Stimulated activated effector memory CD8-positive, alpha-beta T cell treated with anti-CD3 and anti-CD28 coated beads, Interleukin-12 subunit alpha, Interleukin-12 subunit beta, amount 100 ng/mL, for 72 hours (primary cell): ENCODE data around the gene CYB5RL.
"Not testable (repeated sequence)": the region's sequence is repeated elsewhere in the genome, so short reads cannot be mapped to it uniquely, and the experiment has no call there.

ENCODE experiments used
- ATAC-seq: fragments of 150-1000 bp; cut with Tn5 transposase; 2 replicates; pipeline ENCODE4 v1.10.0; 2021
- DNase-seq, 2 donors: peaks; one replicate each; pipeline ENCODE4 v3.0.0; 2021 to 2022; ENCODE audit warnings: low spot score in 2 of 2
- H3K27ac Mint-ChIP-seq: one replicate; pipeline ENCODE4 v1.8.0; 2022; ENCODE audit warnings: mild to moderate bottlenecking, mixed read lengths
- H3K36me3 Mint-ChIP-seq: one replicate; pipeline ENCODE4 v1.8.0; 2022; ENCODE audit warnings: mild to moderate bottlenecking, mixed read lengths
- H3K4me1 Mint-ChIP-seq: one replicate; pipeline ENCODE4 v1.8.0; 2022; ENCODE audit warnings: mixed read lengths
- H3K4me3 Mint-ChIP-seq: one replicate; pipeline ENCODE4 v1.8.0; 2022; ENCODE audit warnings: mild to moderate bottlenecking, mixed read lengths
- H3K9me3 Mint-ChIP-seq: one replicate; pipeline ENCODE4 v1.8.0; 2022; ENCODE audit warnings: mixed read lengths

CYB5RL gene

DNA sequence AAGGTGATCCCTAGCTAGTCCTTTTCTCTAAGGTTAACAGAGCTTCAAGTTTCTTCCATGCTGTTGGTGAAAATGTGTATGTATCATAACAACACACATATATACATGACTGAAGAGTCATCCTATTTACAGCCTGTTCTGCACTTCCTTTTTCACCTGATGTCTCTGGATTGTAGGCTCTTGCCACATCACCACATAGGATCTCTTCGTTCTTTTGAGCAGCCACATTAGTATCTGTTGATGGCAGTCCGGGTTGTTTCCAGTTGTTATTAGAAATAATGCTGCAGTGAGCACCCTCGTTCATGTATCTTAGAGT lies 19.8 kb upstream of the CYB5RL start:
- Mint-ChIP-seq H3K27ac (peak overlapping the region; percentile 83), H3K4me3 (no peak overlapping the region), H3K36me3 (peaks cover 74% of the 10 kb centered on the region), H3K4me1 (peaks cover 15% of the 10 kb centered on the region), H3K9me3 (no peaks in the 10 kb centered on the region)
- ATAC-seq (no peak), DNase-seq (no peak)

GRCh38 chr1:54218883-54219687 lies 19.3 kb upstream of the CYB5RL start:
- H3K4me1 Mint-ChIP-seq: peaks cover 15% of the 10 kb centered on the region
- H3K36me3 Mint-ChIP-seq: peaks cover 79% of the 10 kb centered on the region
- no peak overlapping the region for H3K4me3 Mint-ChIP-seq
- ATAC-seq: no peak
- H3K27ac Mint-ChIP-seq: peak overlapping the region; percentile 83
- no peak for DNase-seq
- H3K9me3 Mint-ChIP-seq: no peaks in the 10 kb centered on the region

- peaks cover 95% of the 10 kb centered on the region for H3K36me3 Mint-ChIP-seq
- DNase-seq: no peak
- no peaks in the 10 kb centered on the region for H3K9me3 Mint-ChIP-seq
- peaks cover 6% of the 10 kb centered on the region for H3K4me1 Mint-ChIP-seq
- peak overlapping the region; percentile 5 for H3K27ac Mint-ChIP-seq
- no peak for ATAC-seq
- H3K4me3 Mint-ChIP-seq: no peak overlapping the region
Observed at GRCh38 chr1:54215523-54215922, 15.7 kb upstream of the CYB5RL start.

- no peaks in the 10 kb centered on the region for H3K9me3 Mint-ChIP-seq
- H3K36me3 Mint-ChIP-seq: peaks cover 98% of the 10 kb centered on the region
- no peak overlapping the region for H3K4me3 Mint-ChIP-seq
- no peak for DNase-seq
- no peak for ATAC-seq
- H3K4me1 Mint-ChIP-seq: peaks cover 13% of the 10 kb centered on the region
- peak overlapping the region; percentile 20 for H3K27ac Mint-ChIP-seq
Observed at GRCh38 chr1:54212872-54213271, 13.0 kb upstream of the CYB5RL start.

DNA sequence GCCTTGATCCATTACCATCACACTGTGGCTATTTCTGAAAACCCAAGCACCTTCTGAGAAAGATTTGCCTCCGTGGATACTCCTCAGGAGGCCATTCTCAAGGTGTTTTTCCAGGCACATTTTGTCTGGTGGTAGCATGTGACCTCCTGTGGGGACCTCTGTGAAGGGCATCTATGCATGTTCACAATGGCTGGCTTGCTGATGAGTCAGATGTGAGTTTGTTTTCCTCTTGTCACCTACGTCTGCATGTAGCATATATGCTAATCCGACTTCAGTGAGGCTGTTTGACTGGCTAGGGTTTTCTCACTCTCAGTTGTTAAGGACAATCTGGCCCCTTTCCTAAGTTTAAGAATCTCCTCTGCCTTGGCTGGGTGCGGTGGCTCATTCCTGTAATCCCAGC lies 8.1 kb upstream of the CYB5RL start:
- H3K36me3 Mint-ChIP-seq: peaks cover 100% of the 10 kb centered on the region
- peaks cover 19% of the 10 kb centered on the region for H3K4me1 Mint-ChIP-seq
- H3K27ac Mint-ChIP-seq: peak overlapping the region; percentile 61
- ATAC-seq, H3K9me3 Mint-ChIP-seq, H3K4me3 Mint-ChIP-seq, DNase-seq: not testable (repeated sequence)

DNA sequence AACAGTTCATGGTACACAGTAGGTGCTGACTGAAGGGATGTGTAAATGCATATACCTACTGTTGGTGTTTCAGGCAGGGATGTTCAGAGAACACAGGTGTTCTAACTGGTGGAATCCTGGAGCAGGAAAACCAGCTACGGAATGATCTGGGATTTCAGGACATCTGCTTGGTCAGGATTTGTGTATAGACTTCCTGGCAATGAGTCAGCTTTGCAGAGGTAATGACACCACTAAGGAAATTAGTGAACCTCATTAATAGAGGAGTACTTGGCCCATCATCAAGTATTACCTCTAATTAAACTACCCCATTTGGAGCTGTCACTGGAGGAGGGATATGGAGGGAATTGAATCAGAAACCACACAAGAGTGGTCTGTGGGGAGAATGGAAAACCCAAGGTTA lies 7.5 kb upstream of the CYB5RL start:
- Mint-ChIP-seq H3K9me3 (no peaks in the 10 kb centered on the region), H3K27ac (peak overlapping the region; percentile 61), H3K36me3 (peaks cover 100% of the 10 kb centered on the region), H3K4me3 (no peak overlapping the region), H3K4me1 (peaks cover 23% of the 10 kb centered on the region)
- DNase-seq (no peak), ATAC-seq (no peak)

GRCh38 chr1:54204199-54204598 lies 4.4 kb upstream of the CYB5RL start:
- Mint-ChIP-seq H3K36me3 (peaks cover 77% of the 10 kb centered on the region), H3K4me1 (peaks cover 40% of the 10 kb centered on the region), H3K27ac (no peak overlapping the region), H3K4me3 (no peak overlapping the region), H3K9me3 (no peaks in the 10 kb centered on the region)
- DNase-seq (no peak), ATAC-seq (no peak)

- Mint-ChIP-seq H3K27ac (peak overlapping the region; percentile 92), H3K4me1 (peaks cover 30% of the 10 kb centered on the region), H3K4me3 (peak overlapping the region; percentile 92), H3K36me3 (peaks cover 41% of the 10 kb centered on the region), H3K9me3 (no peaks in the 10 kb centered on the region)
- DNase-seq (no peak), ATAC-seq (peak; percentile 20)
Observed at GRCh38 chr1:54200519-54200997, 728 bp upstream of the CYB5RL start.

DNA sequence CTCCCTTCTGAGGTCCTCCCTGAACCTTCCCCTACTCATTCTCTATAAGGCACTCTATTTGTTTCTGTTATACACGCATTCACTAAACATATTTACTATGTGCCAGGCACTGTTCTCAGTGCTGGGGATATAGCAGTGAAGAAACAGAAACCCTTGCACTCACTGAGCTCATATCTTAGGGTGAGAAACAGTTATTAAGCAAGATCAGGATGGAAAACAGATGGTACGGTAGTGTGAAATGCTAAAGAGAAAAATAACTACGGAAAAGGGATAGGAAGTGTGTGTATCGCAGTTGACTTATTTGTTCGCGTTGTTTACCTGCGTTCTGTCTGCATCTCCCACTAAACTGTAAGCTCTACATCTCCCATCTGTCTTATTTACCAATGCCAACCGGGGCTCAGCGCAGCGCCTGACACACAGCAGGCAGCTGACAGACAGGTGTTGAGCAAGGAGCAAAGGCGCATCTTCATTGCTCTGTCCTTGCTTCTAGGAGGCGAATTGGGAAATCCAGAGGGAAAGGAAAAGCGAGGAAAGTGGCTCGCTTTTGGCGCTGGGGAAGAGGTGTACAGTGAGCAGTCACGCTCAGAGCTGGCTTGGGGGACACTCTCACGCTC lies 572 bp downstream of the CYB5RL start:
- DNase-seq (no peak), ATAC-seq (peak; percentile 1)
- H3K4me3 Mint-ChIP-seq: peak overlapping the region; percentile 92

DNA sequence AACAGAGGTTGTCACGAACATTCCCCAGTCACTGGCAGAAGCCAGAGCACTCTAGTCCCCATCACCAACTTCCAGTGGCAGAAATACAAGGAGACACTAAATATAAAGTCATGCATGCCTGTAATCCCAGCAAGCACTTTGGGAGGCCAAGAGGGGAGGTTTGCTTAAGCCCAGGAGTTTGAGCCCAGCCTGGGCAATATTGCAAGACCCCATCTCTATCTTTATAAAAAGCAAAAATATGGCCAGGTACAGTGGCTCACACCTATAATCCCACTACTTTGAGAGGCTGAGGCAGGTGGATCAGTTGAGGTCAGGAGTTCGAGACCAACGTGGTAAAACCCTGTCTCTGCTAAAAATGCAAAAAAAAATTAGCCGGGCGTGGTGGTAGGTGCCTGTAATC lies 6.4 kb downstream of the CYB5RL start:
- Mint-ChIP-seq H3K4me3 (no peak overlapping the region), H3K36me3 (peaks cover 29% of the 10 kb centered on the region), H3K4me1 (no peaks in the 10 kb centered on the region), H3K27ac (no peak overlapping the region), H3K9me3 (no peaks in the 10 kb centered on the region)
- DNase-seq (no peak), ATAC-seq (no peak)

More for the DNA sequence above, 572 bp downstream of the CYB5RL start:
- Mint-ChIP-seq H3K9me3 (no peaks in the 10 kb centered on the region), H3K4me1 (peaks cover 30% of the 10 kb centered on the region), H3K27ac (peak overlapping the region; percentile 92), H3K36me3 (peaks cover 37% of the 10 kb centered on the region)

- peaks cover 29% of the 10 kb centered on the region for H3K36me3 Mint-ChIP-seq
- H3K9me3 Mint-ChIP-seq: no peaks in the 10 kb centered on the region
- no peak overlapping the region for H3K4me3 Mint-ChIP-seq
- no peaks in the 10 kb centered on the region for H3K4me1 Mint-ChIP-seq
- ATAC-seq (no peak), DNase-seq (no peak)
- H3K27ac Mint-ChIP-seq: no peak overlapping the region
Observed at GRCh38 chr1:54191525-54191924, 8.3 kb downstream of the CYB5RL start.

- Mint-ChIP-seq H3K4me3 (no peak overlapping the region), H3K27ac (no peak overlapping the region), H3K36me3 (peaks cover 29% of the 10 kb centered on the region), H3K9me3 (no peaks in the 10 kb centered on the region), H3K4me1 (no peaks in the 10 kb centered on the region)
- ATAC-seq (no peak), DNase-seq (no peak)
Observed at GRCh38 chr1:54190526-54190925, 9.3 kb downstream of the CYB5RL start.

DNA sequence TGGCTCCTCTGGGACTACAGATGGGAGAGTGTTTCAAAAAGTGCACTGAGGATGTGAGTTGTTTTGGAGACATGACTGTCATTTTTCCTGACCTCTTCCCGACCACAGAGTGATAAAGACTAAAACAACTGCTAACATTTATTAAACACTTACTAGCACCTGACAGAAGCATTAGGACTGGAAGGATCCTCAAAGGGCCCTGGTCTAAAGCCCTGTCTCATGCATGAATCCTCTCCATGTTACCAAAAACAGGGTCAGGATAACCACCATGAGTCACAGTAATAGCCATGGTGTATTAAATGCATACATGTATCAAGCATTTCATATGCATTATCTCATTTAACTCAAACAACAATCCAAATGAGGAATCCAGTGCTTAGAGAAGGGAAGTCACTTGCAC lies 11.5 kb downstream of the CYB5RL start:
- Mint-ChIP-seq H3K27ac (no peak overlapping the region), H3K4me1 (no peaks in the 10 kb centered on the region), H3K9me3 (no peaks in the 10 kb centered on the region), H3K36me3 (peaks cover 15% of the 10 kb centered on the region), H3K4me3 (no peak overlapping the region)
- no peak for DNase-seq
- no peak for ATAC-seq

DNA sequence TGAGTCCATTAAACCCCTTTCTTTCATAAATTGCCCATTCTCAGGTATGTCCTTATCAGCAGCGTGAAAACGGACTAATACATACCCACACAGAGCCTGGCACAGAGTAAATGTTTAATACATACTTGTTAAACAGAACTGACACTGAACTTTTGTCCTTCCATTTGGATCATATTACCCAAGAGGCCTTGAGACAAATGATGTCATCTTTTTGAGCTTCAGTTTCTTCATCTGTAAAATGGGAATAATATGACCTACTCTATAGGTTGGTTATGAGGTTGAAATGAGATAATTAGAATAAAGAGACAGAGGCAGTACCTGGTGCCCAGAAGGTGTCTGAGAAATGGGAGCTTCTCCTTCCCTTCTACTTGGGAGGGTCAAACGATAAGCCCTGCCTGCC lies 13.8 kb downstream of the CYB5RL start:
- no peak for ATAC-seq
- Mint-ChIP-seq H3K27ac (no peak overlapping the region), H3K9me3 (no peaks in the 10 kb centered on the region), H3K4me1 (no peaks in the 10 kb centered on the region), H3K36me3 (peaks cover 6% of the 10 kb centered on the region), H3K4me3 (no peak overlapping the region)
- no peak for DNase-seq

DNA sequence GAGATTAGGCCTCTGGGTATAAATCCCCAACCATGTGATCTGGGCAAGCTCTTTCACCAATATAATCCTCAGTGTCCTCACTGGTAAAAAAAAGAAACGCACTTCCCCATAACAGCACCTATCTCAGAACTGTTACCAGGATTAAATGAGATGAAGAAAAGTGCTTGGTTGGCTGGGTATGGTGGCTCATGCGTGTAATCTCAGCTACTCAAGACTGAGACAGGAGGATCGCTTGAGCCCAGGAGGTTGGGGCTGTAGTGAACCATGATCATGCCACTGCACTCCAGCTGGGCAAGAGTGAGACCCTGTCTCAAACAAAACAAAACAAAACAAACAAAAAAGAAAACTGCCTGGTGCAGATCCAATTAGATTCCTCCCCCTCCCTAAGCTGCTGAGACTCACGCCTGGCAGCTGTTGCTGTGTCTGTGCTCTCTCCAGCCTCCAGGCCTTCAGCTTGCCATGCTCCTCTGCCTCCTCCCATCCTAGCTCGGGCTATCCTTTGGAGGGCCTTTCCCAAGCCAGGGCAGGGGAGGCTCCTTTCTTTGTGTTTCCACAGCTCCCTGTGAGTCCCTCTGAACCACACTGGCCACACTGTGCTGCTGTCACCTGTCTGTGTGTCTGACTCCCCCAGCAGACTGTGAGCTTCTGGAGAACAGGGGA lies 19.0 kb downstream of the CYB5RL start:
- Mint-ChIP-seq H3K27ac (no peak overlapping the region), H3K36me3 (no peaks in the 10 kb centered on the region), H3K4me1 (no peaks in the 10 kb centered on the region), H3K9me3 (no peaks in the 10 kb centered on the region), H3K4me3 (no peak overlapping the region)
- DNase-seq (no peak), ATAC-seq (no peak)
